Lower leg skin (tissue), 4 donors: ENCODE results near the gene SV2C. TPM values are rescaled to one million over a fixed set of nuclear protein-coding genes. Genes with fewer than 3 reads are reported as not detected.

Source experiments
- DNase-seq, 2 donors: peaks; one replicate each; pipeline ENCODE4 v3.0.0-alpha.2; 2019; ENCODE audit warnings: low spot score in 2 of 2
- H3K4me3 ChIP-seq: fragments of 200-600 bp; sonication (generic); 2 replicates; pipeline ENCODE4 v1.5.1; 2017; ENCODE audit warnings: mild to moderate bottlenecking, low read depth; ENCODE audit not compliant: poor library complexity, severe bottlenecking
- POLR2A ChIP-seq, 2 donors: fragments of 450-650 bp; IDR thresholded peaks; one replicate each; pipeline ENCODE4 v1.6.1; 2016 to 2017; ENCODE audit warnings: antibody characterized with exemption in 2 of 2, mild to moderate bottlenecking in 1 of 2, moderate library complexity in 1 of 2
- WGBS, 2 donors: methylation state at CpG; one replicate each; pipeline ENCODE4 v1.1.5; 2018; 5-methylcytosine and 5-hydroxymethylcytosine counted together
- intact Hi-C: fragments of 100-400 bp; cut with DNase I; formaldehyde crosslinking; loops from one replicate; pipeline ENCODE4 v1.15.0; 2023; ENCODE audit warnings: low total_unique reads
- total RNA-seq, 4 donors: library from RNA; depleted of rRNA; stranded (reverse); fragments of >200 nt; gene quantifications; one replicate each; pipeline ENCODE4 v1.1.0, GENCODE V29; 2016
- TF ChIP-seq, protein P1 (sequence below), 3 donors: fragments of 450-650 bp; IDR thresholded peaks; one replicate each; pipeline ENCODE4 v1.5.1; 2016; ENCODE audit warnings: antibody characterized with exemption in 3 of 3, mild to moderate bottlenecking in 3 of 3, moderate library complexity in 2 of 3

Gene SV2C
- total RNA-seq, 4 donors from 2014 or later = 0.04 to 0.63 (median 0.24) TPM

DNA sequence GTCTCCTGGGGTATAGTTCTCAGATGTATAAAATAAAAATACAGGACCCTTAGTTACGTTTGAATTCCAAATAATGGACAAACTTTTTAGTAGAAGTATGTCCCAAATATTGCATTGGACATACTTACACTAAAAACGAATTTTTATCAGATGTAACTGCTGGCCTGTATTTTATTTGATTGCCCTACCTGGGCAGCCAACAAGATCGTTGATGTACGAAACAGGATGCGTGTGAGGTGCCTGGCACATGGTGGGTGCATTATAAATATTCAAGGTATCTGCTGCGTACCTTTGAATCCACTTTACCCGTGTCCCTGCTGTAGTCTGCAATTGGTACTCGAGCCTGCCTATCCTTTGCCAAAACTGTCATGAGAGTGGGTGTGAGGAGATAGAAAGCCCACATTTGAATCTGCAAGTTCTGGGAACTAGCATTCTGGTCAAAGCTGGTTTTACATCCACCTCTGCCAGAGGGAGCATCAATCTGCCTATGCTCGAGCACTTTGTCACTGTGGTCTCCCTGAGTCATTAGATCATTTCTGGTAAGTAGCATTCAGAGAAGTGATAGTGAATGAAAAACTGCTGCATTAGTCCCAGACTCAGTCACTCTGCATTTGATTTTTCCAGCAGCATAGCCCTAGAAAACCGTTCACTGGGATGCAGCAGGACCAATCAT is 186.2 kb downstream of the SV2C start:
- TF ChIP-seq, protein P1, sequence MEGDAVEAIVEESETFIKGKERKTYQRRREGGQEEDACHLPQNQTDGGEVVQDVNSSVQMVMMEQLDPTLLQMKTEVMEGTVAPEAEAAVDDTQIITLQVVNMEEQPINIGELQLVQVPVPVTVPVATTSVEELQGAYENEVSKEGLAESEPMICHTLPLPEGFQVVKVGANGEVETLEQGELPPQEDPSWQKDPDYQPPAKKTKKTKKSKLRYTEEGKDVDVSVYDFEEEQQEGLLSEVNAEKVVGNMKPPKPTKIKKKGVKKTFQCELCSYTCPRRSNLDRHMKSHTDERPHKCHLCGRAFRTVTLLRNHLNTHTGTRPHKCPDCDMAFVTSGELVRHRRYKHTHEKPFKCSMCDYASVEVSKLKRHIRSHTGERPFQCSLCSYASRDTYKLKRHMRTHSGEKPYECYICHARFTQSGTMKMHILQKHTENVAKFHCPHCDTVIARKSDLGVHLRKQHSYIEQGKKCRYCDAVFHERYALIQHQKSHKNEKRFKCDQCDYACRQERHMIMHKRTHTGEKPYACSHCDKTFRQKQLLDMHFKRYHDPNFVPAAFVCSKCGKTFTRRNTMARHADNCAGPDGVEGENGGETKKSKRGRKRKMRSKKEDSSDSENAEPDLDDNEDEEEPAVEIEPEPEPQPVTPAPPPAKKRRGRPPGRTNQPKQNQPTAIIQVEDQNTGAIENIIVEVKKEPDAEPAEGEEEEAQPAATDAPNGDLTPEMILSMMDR (IDR thresholded peaks at IDR 0.05) = no peak
- TF ChIP-seq POLR2A (IDR thresholded peaks at IDR 0.05) = no peak
- no peak for DNase-seq
- H3K4me3 ChIP-seq = no peak overlapping the region
- 54 to 57% methylated on average over 10 of the region's 10 CpGs for WGBS, 2 donors
- intact Hi-C loops = no loop called here

- no peak for TF ChIP-seq POLR2A (IDR thresholded peaks at IDR 0.05)
- TF ChIP-seq, protein P1 (IDR thresholded peaks at IDR 0.05) = no peak
- no peak for DNase-seq
- intact Hi-C loops = no loop called here
- no peak overlapping the region for H3K4me3 ChIP-seq
- 6 to 8% methylated on average over 1 of the region's 1 CpG for WGBS, 2 donors
Observed at GRCh38 chr5:76269932-76270610, 186.9 kb downstream of the SV2C start.

- DNase-seq = no peak
- TF ChIP-seq, protein P1 (IDR thresholded peaks at IDR 0.05) = no peak
- TF ChIP-seq POLR2A (IDR thresholded peaks at IDR 0.05) = no peak
- intact Hi-C loops = no loop called here
- H3K4me3 ChIP-seq = no peak overlapping the region
Observed at GRCh38 chr5:76271836-76272235, 188.7 kb downstream of the SV2C start.

DNA sequence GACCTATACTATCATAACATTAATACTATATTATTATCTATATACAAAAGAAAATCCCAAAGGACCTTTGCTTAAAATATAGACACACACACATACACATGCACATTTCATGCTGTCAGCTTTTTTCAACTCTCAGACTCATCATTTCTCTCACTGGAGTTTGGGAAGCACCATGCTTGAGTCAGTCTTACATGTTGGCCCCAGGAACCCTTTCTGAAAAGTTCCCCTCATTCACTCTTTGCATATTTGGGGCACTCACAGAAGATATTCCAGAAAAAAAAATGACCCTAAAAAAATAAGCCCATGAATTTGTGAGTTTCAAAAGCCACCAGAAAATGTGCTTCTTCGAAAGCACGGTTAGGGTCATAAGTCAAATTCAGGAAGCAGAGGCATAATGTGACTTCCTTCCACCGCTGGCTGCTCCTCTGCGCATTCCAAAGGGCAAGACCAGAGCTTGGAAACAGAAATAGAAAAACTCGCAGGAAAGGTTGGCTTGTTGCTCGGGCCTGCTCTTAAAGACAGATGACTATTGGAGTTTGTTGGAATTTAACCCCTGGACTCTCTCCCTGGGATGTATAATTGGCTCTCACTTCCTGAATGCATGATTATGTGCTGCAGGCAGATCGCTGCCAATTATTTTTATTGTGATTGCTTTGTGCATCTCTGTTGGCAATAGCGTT is 190.2 kb downstream of the SV2C start:
- WGBS, 2 donors = 47 to 51% methylated on average over 8 of the region's 8 CpGs
- intact Hi-C loops = no loop called here
- TF ChIP-seq POLR2A (IDR thresholded peaks at IDR 0.05) = no peak
- TF ChIP-seq, protein P1 (IDR thresholded peaks at IDR 0.05) = no peak
- no peak overlapping the region for H3K4me3 ChIP-seq
- DNase-seq = no peak

DNA sequence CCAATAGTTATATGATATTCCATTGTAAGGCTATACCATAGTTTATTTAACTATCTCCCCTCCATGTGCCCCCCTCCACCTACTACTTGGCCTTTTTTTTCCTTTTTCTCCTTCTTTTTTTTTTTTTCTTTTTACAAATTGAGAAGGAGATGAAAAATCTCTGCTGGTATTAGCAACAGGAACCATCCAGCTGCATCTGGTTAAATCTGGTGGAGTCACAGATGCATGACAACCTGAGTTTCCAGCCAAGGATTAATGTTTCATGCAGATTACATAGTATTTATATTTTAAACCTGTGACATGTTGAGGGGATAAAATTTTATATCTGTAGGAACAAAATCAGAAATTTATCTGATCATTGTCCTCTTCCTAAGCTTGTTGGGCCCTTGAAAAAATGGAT is 191.4 kb downstream of the SV2C start:
- intact Hi-C loops = no loop called here
- H3K4me3 ChIP-seq = no peak overlapping the region
- no peak for TF ChIP-seq POLR2A (IDR thresholded peaks at IDR 0.05)
- TF ChIP-seq, protein P1 (IDR thresholded peaks at IDR 0.05) = no peak
- no peak for DNase-seq
